GM19023 (cell line): ENCODE results near the gene PC.

Source experiments
- ATAC-seq: cut with Tn5 transposase; IDR thresholded peaks from one replicate; pipeline ENCODE4 v1.9.1; 2021; ENCODE audit warnings: mild to moderate bottlenecking, moderate library complexity; ENCODE audit not compliant: unreplicated experiment

PC gene

DNA sequence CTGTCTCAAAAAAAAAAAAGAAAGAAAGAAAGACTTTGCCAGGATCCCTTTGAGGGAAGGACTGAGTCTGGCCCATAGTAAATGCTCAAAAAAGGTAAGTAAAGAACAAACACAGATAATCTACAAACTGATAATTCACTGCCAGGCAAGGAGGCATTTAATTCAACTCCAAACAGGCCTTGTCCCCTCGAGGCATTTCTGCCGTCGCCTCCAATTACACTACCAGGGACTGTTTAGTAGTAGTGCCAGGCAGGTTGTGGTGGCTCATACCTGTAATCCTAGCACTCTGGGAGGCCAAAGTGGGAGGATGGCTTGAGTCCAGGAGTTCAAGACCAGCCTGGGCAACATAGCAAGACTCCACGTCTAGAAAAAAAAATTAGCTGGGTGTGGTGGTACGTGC is 43.7 kb downstream of the PC start:
- ATAC-seq = no peak

GRCh38 chr11:66912911-66913310 is 45.3 kb downstream of the PC start:
- no peak for ATAC-seq

DNA sequence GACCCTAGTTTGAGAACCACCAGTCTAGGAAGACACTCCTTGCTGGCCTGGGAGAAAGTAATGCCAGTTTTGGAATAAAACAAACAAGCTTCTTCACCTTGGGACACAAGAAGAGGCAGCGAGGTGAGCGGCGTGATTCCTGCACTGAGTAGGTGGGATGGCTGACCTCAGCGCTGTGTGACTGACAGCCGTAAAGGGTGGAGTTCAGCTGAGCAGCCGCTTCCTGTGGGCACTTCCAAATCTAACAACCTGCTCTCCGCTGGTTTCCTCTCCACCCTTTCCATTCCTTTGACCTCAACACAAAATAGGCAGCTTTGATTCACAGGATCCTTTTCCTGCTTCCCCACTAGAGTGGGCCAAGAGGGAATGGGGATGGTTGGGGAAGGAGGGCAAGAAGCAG is 45.8 kb downstream of the PC start:
- no peak for ATAC-seq

DNA sequence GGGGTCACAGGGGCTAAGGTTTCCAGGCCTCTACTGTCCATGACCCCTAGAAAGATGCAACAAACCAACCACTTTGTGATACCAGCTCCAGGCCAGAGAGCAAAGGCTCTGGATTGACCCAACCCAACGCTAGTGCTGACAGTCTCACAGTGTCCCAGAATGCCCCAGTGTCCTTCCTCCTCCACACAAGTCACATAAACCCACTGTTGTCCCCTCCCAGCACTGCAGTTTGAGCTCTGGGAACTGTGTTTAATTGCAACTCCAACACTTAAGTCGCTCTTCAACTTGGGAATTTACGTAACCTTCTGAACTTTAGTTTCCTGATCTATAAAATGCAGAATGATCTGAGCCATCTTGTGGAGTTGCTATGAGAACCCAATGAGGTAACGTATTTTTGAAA is 47.5 kb downstream of the PC start:
- ATAC-seq = no peak

DNA sequence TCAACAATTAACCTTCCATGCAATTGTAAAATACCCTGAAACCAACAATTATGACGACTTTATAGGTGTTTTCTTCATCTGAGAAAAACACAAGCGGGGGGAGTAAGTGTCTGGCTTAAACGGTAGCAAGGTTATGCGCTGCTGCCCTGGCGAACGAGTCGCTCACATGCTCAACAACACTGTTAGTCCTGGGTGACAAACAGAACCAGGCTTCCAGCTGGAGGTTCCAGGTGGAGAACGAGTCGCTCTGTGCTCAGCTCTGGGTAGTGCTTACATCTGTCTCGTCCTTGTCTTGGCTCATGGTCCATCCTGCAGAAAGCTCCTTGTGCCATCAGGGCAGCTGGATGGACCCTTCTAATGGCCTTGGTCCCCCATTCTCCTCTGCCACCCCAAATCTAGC is 48.2 kb downstream of the PC start:
- ATAC-seq = no peak

DNA sequence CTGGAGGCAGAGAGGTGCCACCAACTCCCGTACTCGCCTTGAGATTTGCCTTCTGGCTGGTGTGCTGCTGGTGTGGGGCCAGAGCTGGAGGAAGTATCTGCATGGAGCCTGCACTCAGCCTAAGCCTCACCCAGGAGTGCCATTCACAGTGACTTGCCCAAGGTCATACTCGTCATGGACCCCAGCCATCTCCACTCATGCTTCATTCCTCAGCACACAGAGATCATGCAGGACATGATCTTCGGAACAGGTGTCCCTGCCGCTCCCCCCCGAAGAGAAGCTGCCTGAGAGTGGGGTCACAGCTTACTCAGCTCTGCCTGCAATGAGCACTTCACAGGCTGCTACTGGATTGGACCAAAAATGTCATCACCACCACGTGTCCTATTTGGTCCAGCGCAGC is 49.0 kb downstream of the PC start:
- no peak for ATAC-seq

- no peak for ATAC-seq
These were observed 50.2 kb downstream of the PC start for GRCh38 chr11:66907751-66908630.

GRCh38 chr11:66906061-66906733 is 52.0 kb downstream of the PC start:
- ATAC-seq = no peak

GRCh38 chr11:66905631-66906030 is 52.6 kb downstream of the PC start:
- no peak for ATAC-seq

- ATAC-seq = no peak
These were observed 53.1 kb downstream of the PC start for GRCh38 chr11:66904981-66905521.

DNA sequence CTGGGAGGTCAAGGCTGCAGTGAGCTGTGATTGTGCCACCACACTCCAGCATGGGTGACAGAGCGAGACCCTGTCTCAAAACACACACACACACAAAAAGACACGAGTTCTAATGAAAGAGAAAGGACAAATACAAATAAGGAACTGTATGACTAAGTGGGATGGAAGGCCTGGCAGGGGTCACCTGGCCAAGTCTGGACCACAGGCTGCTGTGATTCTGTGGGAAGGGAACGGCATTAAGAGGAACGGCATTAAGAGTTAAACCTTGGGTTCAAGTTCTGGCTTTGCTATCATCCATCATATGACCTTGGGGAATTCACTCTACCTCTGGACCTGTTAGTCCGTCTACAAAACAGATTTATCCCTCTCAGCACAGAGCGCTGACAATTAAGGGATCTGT is 53.6 kb downstream of the PC start:
- no peak for ATAC-seq

- ATAC-seq = no peak
These were observed 54.1 kb downstream of the PC start for GRCh38 chr11:66904055-66904454.

- no peak for ATAC-seq
These were observed 55.6 kb downstream of the PC start for GRCh38 chr11:66902486-66903177.

DNA sequence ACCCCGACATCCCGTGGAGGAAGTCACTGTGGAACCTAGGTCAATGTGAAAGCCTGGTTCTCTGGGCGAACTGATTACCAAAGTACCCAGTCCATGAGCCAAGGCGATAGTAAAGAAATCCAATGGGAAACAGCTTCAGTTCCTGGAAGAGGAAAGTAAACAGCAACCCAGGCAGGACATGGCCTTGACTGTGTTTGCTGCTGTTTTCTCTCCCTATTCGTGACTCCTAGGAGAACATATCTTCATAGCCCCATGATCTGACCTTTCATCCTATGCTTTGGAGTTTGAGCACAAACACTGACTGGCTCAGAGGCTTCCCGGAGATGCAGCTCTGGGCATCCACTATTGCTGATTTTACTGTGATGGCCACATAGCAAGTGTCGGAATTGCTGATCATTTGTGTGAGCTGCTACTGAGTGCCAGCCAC is 56.2 kb downstream of the PC start:
- no peak for ATAC-seq

- no peak for ATAC-seq
These were observed 64.0 kb downstream of the PC start for GRCh38 chr11:66894141-66894540.

DNA sequence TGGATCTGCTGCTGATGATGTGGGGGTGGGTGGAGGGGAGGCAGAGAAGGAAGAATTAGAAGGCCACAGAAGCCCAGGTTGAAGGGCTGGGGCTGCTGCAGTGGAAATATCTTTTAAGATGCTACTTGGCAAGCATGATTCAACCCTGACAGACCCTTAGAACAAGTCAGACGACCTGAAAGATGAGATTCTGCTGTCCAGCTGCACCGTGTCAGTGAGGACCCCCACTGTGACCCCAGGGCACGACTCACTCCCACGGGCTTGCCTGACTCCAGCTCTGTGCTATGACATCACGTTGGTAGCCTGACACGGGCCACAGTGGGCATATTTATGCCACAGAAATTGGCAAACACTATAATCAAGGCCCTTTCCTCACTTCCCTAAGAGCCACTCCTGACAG is 65.3 kb downstream of the PC start:
- ATAC-seq = no peak

DNA sequence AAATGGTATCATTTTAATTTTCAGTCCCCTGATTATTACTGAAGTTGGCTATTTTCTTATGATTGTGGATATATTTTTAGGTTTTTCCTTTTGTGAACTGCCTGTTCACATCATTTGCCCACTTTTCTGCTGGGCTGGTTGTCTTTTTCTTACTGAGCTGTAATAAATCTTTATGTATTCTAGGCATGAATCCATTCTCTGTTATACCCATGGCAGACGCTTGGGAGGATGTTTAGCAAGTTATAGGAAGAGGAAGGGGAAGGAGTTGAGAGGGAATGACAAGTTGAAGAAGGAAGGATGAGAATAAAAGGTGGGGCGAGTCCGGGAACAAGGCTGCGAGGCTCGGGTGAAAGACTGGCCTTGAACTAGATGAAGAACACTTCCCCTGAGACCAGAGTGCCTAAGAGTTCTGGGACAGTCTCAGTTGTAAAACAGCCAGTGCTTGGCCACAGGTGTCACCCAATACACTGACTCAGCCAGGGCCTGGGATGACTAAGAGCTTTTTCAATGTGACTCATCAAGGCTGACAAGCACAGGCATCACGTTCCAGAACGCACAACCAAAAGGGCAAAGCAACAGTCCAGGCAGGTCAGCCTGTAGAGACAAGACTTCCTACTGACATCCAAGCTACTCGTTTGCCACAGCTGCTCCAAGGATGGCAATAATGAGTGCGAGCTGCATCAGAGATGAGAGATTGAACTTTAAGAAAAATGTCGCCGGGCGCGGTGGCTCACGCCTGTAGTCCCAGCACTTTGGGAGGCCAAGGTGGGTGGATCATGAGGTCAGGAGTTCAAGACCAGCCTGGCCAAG is 66.1 kb downstream of the PC start:
- ATAC-seq = peak; percentile 95

- no peak for ATAC-seq
These were observed 68.2 kb downstream of the PC start for GRCh38 chr11:66889960-66890359.

- ATAC-seq = no peak
These were observed 69.9 kb downstream of the PC start for GRCh38 chr11:66888282-66888681.

DNA sequence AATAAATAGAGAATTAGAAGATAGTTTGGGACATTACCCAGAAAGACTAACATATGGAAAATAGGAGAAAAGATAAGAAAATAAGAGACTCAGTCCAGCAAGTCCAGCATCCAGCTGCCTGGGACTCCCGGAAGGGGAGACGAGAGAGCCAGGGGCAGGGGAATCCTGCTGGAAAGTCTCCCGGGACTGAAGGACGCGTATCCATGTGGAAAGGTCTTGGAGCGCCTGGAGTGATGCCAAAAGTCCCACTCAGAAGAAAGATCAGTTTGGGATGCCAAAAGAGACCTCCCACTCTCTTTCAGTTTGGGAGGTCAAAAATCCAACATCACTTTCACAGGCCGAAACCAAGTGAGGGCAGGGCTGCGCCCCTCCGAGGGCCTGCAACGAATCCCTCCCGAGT is 70.7 kb downstream of the PC start:
- ATAC-seq = no peak
